Gastrocnemius medialis (tissue), 4 donors: Measurements from ENCODE around the gene NELL2.

Experiments used
- POLR2A ChIP-seq, 2 donors: fragments of 450-650 bp; IDR thresholded peaks; one replicate each; pipeline ENCODE4 v1.6.1; 2017; ENCODE audit warnings: antibody characterized with exemption in 2 of 2, mild to moderate bottlenecking in 2 of 2, moderate library complexity in 2 of 2
- TF ChIP-seq, protein P1 (sequence below), 5 experiments: fragments of 450-650 bp in 3 of 5; fragments of 200-600 bp in 2 of 5; sonication (generic) in 2 of 5; IDR thresholded peaks in 4 of 5; conservative IDR thresholded peaks in 1 of 5; 1 replicate in 4 of 5; 2 replicates in 1 of 5; pipeline ENCODE4 v1.5.1; 2016 to 2019; ENCODE audit warnings: antibody characterized with exemption in 5 of 5, mild to moderate bottlenecking in 3 of 5, moderate library complexity in 3 of 5

DNA sequence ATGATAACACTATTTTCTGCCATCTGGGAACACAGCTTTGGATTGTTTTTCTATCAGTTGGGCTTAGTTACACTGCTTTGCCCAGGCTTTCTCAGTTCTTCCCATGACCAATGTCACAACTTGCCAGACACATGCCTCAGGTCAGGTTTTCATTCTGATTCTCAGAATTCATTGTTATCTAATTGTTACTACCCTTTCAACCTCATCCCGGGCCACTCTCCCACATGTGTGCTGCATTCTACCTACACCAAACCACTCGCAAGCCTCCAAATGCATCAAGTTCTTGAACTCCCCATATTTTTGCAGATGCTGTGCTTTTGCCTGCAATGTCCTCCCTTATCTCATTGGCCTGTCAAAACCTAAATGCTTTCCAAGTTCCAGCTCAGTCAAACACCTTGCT lies 36.3 kb downstream of the NELL2 start:
- TF ChIP-seq, protein P1, sequence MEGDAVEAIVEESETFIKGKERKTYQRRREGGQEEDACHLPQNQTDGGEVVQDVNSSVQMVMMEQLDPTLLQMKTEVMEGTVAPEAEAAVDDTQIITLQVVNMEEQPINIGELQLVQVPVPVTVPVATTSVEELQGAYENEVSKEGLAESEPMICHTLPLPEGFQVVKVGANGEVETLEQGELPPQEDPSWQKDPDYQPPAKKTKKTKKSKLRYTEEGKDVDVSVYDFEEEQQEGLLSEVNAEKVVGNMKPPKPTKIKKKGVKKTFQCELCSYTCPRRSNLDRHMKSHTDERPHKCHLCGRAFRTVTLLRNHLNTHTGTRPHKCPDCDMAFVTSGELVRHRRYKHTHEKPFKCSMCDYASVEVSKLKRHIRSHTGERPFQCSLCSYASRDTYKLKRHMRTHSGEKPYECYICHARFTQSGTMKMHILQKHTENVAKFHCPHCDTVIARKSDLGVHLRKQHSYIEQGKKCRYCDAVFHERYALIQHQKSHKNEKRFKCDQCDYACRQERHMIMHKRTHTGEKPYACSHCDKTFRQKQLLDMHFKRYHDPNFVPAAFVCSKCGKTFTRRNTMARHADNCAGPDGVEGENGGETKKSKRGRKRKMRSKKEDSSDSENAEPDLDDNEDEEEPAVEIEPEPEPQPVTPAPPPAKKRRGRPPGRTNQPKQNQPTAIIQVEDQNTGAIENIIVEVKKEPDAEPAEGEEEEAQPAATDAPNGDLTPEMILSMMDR (IDR thresholded peaks at IDR 0.05 in 4 of 5, conservative IDR thresholded peaks at IDR 0.05 in 1 of 5): no peak
- TF ChIP-seq POLR2A (IDR thresholded peaks at IDR 0.05): no peak
